Liver (tissue), 3 donors: ENCODE results near the gene MRRF.

Source experiments
- RAD21 ChIP-seq, 2 donors: IDR thresholded peaks; 2 replicates each; pipeline ENCODE4 v1.6.1; 2016; ENCODE audit warnings: antibody characterized with exemption in 2 of 2, mild to moderate bottlenecking in 2 of 2
- RXRA ChIP-seq, 2 donors: IDR thresholded peaks; 2 replicates each; pipeline ENCODE4 v1.6.1; 2017 to 2018; ENCODE audit warnings: antibody characterized with exemption in 2 of 2, mild to moderate bottlenecking in 1 of 2
- TF ChIP-seq, protein P1 (sequence below): fragments of 150-350 bp; IDR thresholded peaks from 2 replicates; pipeline ENCODE4 v1.5.1; 2017; ENCODE audit warnings: improper control_type of control experiment, low read depth, low read length; ENCODE audit not compliant: missing input control
- donor health status: healthy.
- donor health status: healthy.

GRCh38 chr9:122318284-122318683 lies 53.6 kb downstream of the MRRF start:
- TF ChIP-seq, protein P1, sequence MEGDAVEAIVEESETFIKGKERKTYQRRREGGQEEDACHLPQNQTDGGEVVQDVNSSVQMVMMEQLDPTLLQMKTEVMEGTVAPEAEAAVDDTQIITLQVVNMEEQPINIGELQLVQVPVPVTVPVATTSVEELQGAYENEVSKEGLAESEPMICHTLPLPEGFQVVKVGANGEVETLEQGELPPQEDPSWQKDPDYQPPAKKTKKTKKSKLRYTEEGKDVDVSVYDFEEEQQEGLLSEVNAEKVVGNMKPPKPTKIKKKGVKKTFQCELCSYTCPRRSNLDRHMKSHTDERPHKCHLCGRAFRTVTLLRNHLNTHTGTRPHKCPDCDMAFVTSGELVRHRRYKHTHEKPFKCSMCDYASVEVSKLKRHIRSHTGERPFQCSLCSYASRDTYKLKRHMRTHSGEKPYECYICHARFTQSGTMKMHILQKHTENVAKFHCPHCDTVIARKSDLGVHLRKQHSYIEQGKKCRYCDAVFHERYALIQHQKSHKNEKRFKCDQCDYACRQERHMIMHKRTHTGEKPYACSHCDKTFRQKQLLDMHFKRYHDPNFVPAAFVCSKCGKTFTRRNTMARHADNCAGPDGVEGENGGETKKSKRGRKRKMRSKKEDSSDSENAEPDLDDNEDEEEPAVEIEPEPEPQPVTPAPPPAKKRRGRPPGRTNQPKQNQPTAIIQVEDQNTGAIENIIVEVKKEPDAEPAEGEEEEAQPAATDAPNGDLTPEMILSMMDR, result no peak
- TF ChIP-seq RAD21 (IDR thresholded peaks at IDR 0.05) (no peak), RXRA (IDR thresholded peaks at IDR 0.05) (no peak)
